GM12878 (cell line): ENCODE measurements around the gene SNX2. TPM values are rescaled to one million over a fixed set of nuclear protein-coding genes. Genes with fewer than 3 reads are reported as not detected.

ENCODE experiments used
- ATAC-seq: fragments of 200-7000 bp; cut with Tn5 transposase; 3 replicates; pipeline ENCODE4 v1.9.1; 2020; ENCODE audit warnings: mild to moderate bottlenecking, moderate library complexity
- BruUV-seq: library from RNA; stranded (reverse); fragments of 400-500 nt; replicated peaks from 2 replicates; lab custom pipeline; 2021; lab: Mats Ljungman, UMichigan
- CTCF ChIA-PET: fragments of 300-600 bp; sonication (Branson Sonifier 250); formaldehyde crosslinking; extraction: SDS; loops from one replicate; lab custom pipeline; 2021; ENCODE audit warnings: inconsistent platforms; lab: Yijun Ruan, JAX
- POLR2A ChIA-PET: fragments of 350-600 bp; formaldehyde crosslinking; extraction: SDS; loops from one replicate; lab custom pipeline; 2021; ENCODE audit warnings: inconsistent platforms; lab: Charles Lee
- RAD21 ChIA-PET: fragments of 300-600 bp; sonication (Branson Sonifier 250); formaldehyde crosslinking; loops from one replicate; lab custom pipeline; 2023; ENCODE audit warnings: antibody characterized with exemption; ENCODE audit not compliant: unreplicated experiment; lab: Charles Lee
- SMC1A ChIA-PET: fragments of 300-600 bp; sonication (Branson Sonifier 250); formaldehyde crosslinking; loops from one replicate; lab custom pipeline; 2023; ENCODE audit not compliant: unreplicated experiment, uncharacterized antibody; lab: Charles Lee
- DNase-seq: peaks from one replicate; pipeline ENCODE4 v3.0.0-alpha.2; 2011; ENCODE audit warnings: low read depth, low spot score
- FAIRE-seq: peaks from 3 replicates; lab custom pipeline; 2011; peaks lifted over from hg19 to GRCh38; lab: Jason Lieb, UNC
- H2AFZ ChIP-seq: 2 replicates; pipeline ENCODE4 v1.6.0; 2011; ENCODE audit warnings: low read depth, low read length, control low read depth; ENCODE audit not compliant: control insufficient read depth
- H3K27ac ChIP-seq: 2 replicates; pipeline ENCODE4 v1.5.1; 2011; ENCODE audit warnings: control low read depth; ENCODE audit not compliant: control insufficient read depth, insufficient read depth
- H3K27me3 ChIP-seq, 2 experiments: replicated peaks in 1 of 2; 2 replicates each; pipeline versions ENCODE4 v1.6.0 to v1.6.1; 2011; ENCODE audit warnings: low read length in 1 of 2; ENCODE audit not compliant: control insufficient read depth in 2 of 2, insufficient read depth in 2 of 2
- H3K36me3 ChIP-seq, 2 experiments: 2 replicates each; pipeline ENCODE4 v1.5.1; 2011; ENCODE audit warnings: low read length in 1 of 2; ENCODE audit not compliant: control insufficient read depth in 2 of 2, insufficient read depth in 2 of 2
- H3K4me1 ChIP-seq: 2 replicates; pipeline ENCODE4 v1.6.1; 2011; ENCODE audit warnings: mild to moderate bottlenecking, low read length, moderate library complexity, mixed read lengths; ENCODE audit not compliant: control insufficient read depth, insufficient read depth
- H3K4me2 ChIP-seq: 2 replicates; pipeline ENCODE4 v1.6.0; 2011; ENCODE audit warnings: control low read depth; ENCODE audit not compliant: control insufficient read depth, insufficient read depth
- H3K4me3 ChIP-seq: fragments of 200-600 bp; sonication (generic); 2 replicates; pipeline ENCODE4 v1.5.1; 2016
- H3K79me2 ChIP-seq: 2 replicates; pipeline ENCODE4 v1.6.0; 2011; ENCODE audit warnings: low read length; ENCODE audit not compliant: control insufficient read depth, insufficient read depth
- H3K9ac ChIP-seq: 2 replicates; pipeline ENCODE4 v1.8.0; 2011; ENCODE audit warnings: low read length, control low read depth, mixed read lengths; ENCODE audit not compliant: control insufficient read depth, insufficient read depth
- H3K9me3 ChIP-seq: replicated peaks from 3 replicates; pipeline ENCODE4 v1.5.1; 2011; ENCODE audit warnings: mild to moderate bottlenecking, low read length; ENCODE audit not compliant: control insufficient read depth, insufficient read depth
- H4K20me1 ChIP-seq: 2 replicates; pipeline ENCODE4 v1.6.0; 2011; ENCODE audit not compliant: control insufficient read depth, insufficient read depth
- CHD4 ChIP-seq: fragments of 200-600 bp; sonication (generic); IDR thresholded peaks from 2 replicates; pipeline ENCODE4 v1.6.1; 2016; ENCODE audit warnings: mild to moderate bottlenecking
- CTCF ChIP-seq, 3 experiments: IDR thresholded peaks in 2 of 3; conservative IDR thresholded peaks in 1 of 3; 2 replicates each; pipeline ENCODE4 v1.5.1; 2011; ENCODE audit warnings: low read depth in 3 of 3, low read length in 3 of 3, mild to moderate bottlenecking in 3 of 3, control low read depth in 2 of 3, moderate library complexity in 2 of 3, inconsistent platforms in 1 of 3, mixed read lengths in 1 of 3; ENCODE audit not compliant: control insufficient read depth in 2 of 3, insufficient read depth in 1 of 3; ENCODE audit errors: extremely low read depth in 1 of 3
- E2F4 ChIP-seq: IDR thresholded peaks from 2 replicates; pipeline ENCODE4 v1.6.1; 2012; ENCODE audit warnings: low read depth, low read length, improper control_type of control experiment
- E4F1 ChIP-seq: fragments of 450-650 bp; IDR thresholded peaks from 2 replicates; pipeline ENCODE4 v1.6.1; 2018; ENCODE audit warnings: borderline replicate concordance, mild to moderate bottlenecking; ENCODE audit not compliant: partially characterized antibody
- EGR1 ChIP-seq, 2 experiments: IDR thresholded peaks; 1 replicate in 1 of 2; 2 replicates in 1 of 2; pipeline ENCODE4 v1.6.1; 2011 to 2012; ENCODE audit warnings: low read depth in 2 of 2, low read length in 2 of 2, borderline replicate concordance in 1 of 2, mild to moderate bottlenecking in 1 of 2, moderate library complexity in 1 of 2
- GATAD2B ChIP-seq: fragments of 450-650 bp; conservative IDR thresholded peaks from 2 replicates; pipeline ENCODE4 v1.6.1; 2017; ENCODE audit warnings: low read depth, mild to moderate bottlenecking, moderate library complexity
- MXI1 ChIP-seq: fragments of 150-350 bp; IDR thresholded peaks from 2 replicates; pipeline ENCODE4 v1.6.1; 2011; ENCODE audit warnings: low read depth, mild to moderate bottlenecking, inconsistent platforms, low read length, improper control_type of control experiment
- RAD21 ChIP-seq: IDR thresholded peaks from 2 replicates; pipeline ENCODE4 v1.6.1; 2011; ENCODE audit warnings: mild to moderate bottlenecking, low read depth, low read length, moderate library complexity; ENCODE audit not compliant: insufficient read depth
- RAD51 ChIP-seq: fragments of 450-650 bp; IDR thresholded peaks from 2 replicates; pipeline ENCODE4 v1.6.1; 2016; ENCODE audit warnings: moderate library complexity, mild to moderate bottlenecking, inconsistent platforms
- RBBP5 ChIP-seq: fragments of 200-600 bp; sonication (generic); conservative IDR thresholded peaks from 2 replicates; pipeline ENCODE4 v1.6.1; 2016
- RCOR1 ChIP-seq: conservative IDR thresholded peaks from 2 replicates; pipeline ENCODE4 v1.6.1; 2012; ENCODE audit warnings: low read depth, low read length, improper control_type of control experiment
- RUNX3 ChIP-seq: IDR thresholded peaks from 2 replicates; pipeline ENCODE4 v1.6.1; 2012; ENCODE audit warnings: low read length, inconsistent platforms
- SPI1 ChIP-seq: IDR thresholded peaks from 2 replicates; pipeline ENCODE4 v1.6.1; 2011; ENCODE audit warnings: low read depth, mild to moderate bottlenecking, low read length, moderate library complexity, borderline replicate concordance; ENCODE audit not compliant: insufficient read depth
- SRF ChIP-seq, 2 experiments: IDR thresholded peaks; 2 replicates each; pipeline ENCODE4 v1.6.1; 2011; ENCODE audit warnings: low read depth in 2 of 2, low read length in 2 of 2, mild to moderate bottlenecking in 1 of 2, moderate library complexity in 1 of 2
- ZNF622 ChIP-seq: fragments of 450-650 bp; IDR thresholded peaks from 2 replicates; pipeline ENCODE4 v1.6.1; 2017; ENCODE audit warnings: mild to moderate bottlenecking, inconsistent platforms
- WGBS: methylation state at CpG from one replicate; pipeline ENCODE4 v1.1.6; 2016; ENCODE audit warnings: low lambda C conversion rate; ENCODE audit not compliant: insufficient replicate concordance, insufficient coverage; ENCODE audit errors: missing lambda C conversion rate; 5-methylcytosine and 5-hydroxymethylcytosine counted together
- in situ Hi-C: fragments of 300-500 bp; cut with MboI; formaldehyde crosslinking; loops from 9 replicates; pipeline ENCODE4 v1.14.3; 2018; ENCODE audit warnings: mixed read lengths
- intact Hi-C: fragments of 100-400 bp; cut with micrococcal nuclease; formaldehyde crosslinking; loops from one replicate; pipeline ENCODE4 v1.14.2; 2022; ENCODE audit not compliant: unreplicated experiment
- polyA plus RNA-seq, 11 experiments: library from polyadenylated mRNA; depleted of rRNA in 4 of 11; unstranded in 6 of 11; stranded (reverse) in 5 of 11; fragments of >200 nt; fragmentation: Nextera tagmentation in 4 of 11; fragmentation: Illumina TruSeq in 1 of 11; extraction: Ambion mirVana in 4 of 11; extraction: Trizol in 1 of 11; gene quantifications; 1 replicate in 1 of 11; 2 replicates in 10 of 11; pipeline versions ENCODE4 v1.2.1 to v1.2.3, GENCODE V29; 2011 to 2016; ENCODE audit warnings: inconsistent platforms in 2 of 11, missing spikeins in 2 of 11, low read depth in 1 of 11
- total RNA-seq, 4 experiments: library from RNA; depleted of rRNA in 3 of 4; stranded (reverse); fragments of >200 nt in 3 of 4; fragmentation: Illumina TruSeq in 1 of 4; extraction: Trizol in 1 of 4; gene quantifications; 2 replicates each; pipeline versions ENCODE4 v1.2.1 to v1.2.3, GENCODE V29; 2013 to 2021

The SNX2 gene
- total and polyA plus RNA-seq, 10 of the 15 experiments (the other 5 are each of a cell fraction or from before 2014, with no cell fraction given): 46.3 to 84.3 (median 63.0) TPM

GRCh38 chr5:122736086-122736845 lies 38.6 kb upstream of the SNX2 start:
- TF ChIP-seq GATAD2B (no peak), E4F1 (no peak), RAD51 (no peak), RBBP5 (no peak), CHD4 (no peak), ZNF622 (no peak), SRF (IDR thresholded peaks at IDR 0.05; ENCODE audit: low read depth in 2 of 2, low read length in 2 of 2) (no peak), E2F4 (no peak), RAD21 (0 out of 2 replicates have a peak, but pooled peaks have one; percentile 27), EGR1 (IDR thresholded peaks at IDR 0.05; ENCODE audit: borderline replicate concordance in 1 of 2, low read depth in 2 of 2, low read length in 2 of 2) (no peak), SPI1 (0 out of 2 replicates have a peak, but pooled peaks have one; percentile 5), MXI1 (no peak), CTCF (IDR thresholded peaks at IDR 0.05 in 2 of 3, conservative IDR thresholded peaks at IDR 0.05 in 1 of 3; ENCODE audit: control insufficient read depth in 2 of 3, extremely low read depth in 1 of 3, insufficient read depth in 1 of 3, low read depth in 3 of 3, low read length in 3 of 3) (0 out of 6 replicates have a peak, but pooled peaks of 1 of the 3 experiments have one; percentile 5), RCOR1 (no peak), RUNX3 (peak; percentile 64)
- ChIA-PET SMC1A (no interaction called here), CTCF (no interaction called here), POLR2A (no interaction called here), RAD21 (no interaction called here)
- Histone ChIP-seq H3K9ac (no peak overlapping the region), H3K27ac (no peak overlapping the region), H4K20me1 (no peaks in the 10 kb centered on the region), H3K36me3 (no peaks in the 10 kb centered on the region), H3K4me2 (no peak overlapping the region), H3K79me2 (no peaks in the 10 kb centered on the region), H2AFZ (peak overlapping the region; percentile 52), H3K27me3 (no peaks in the 10 kb centered on the region), H3K9me3 (no peaks in the 10 kb centered on the region), H3K4me3 (no peak overlapping the region), H3K4me1 (no peaks in the 10 kb centered on the region)
- intact Hi-C loops: no loop called here
- FAIRE-seq: no peak
- 29% methylated on average over 9 of the region's 9 CpGs for WGBS
- peak; percentile 76 for ATAC-seq
- BruUV-seq: no TSS peak
- DNase-seq: no peak
- in situ Hi-C loops: no loop called here
